Measurements from ENCODE around the gene ZNF768. TPM values are rescaled to one million over a fixed set of nuclear protein-coding genes. Genes with fewer than 3 reads are reported as not detected.

ZNF768 gene
- total and polyA plus RNA-seq, 2 of the 13 experiments (the other 11 are each of a cell fraction or from before 2014, with no cell fraction given), result 26.7 to 34.4 TPM

- TF ChIP-seq FOXC1 (CRISPR knock-in tag; IDR thresholded peaks at IDR 0.05; ENCODE audit: borderline replicate concordance), result peak; percentile 79
- no peak for TF ChIP-seq NFE2L1 (CRISPR knock-in tag; IDR thresholded peaks at IDR 0.05; ENCODE audit: borderline replicate concordance)
- TF ChIP-seq ZNF761 (CRISPR knock-in tag; conservative IDR thresholded peaks at IDR 0.05), result no peak
- TF ChIP-seq ZNF317 (CRISPR knock-in tag; IDR thresholded peaks at IDR 0.05), result peak; percentile 48; the same call in 1 of the 2 replicates
- TF ChIP-seq ZIK1 (CRISPR knock-in tag; IDR thresholded peaks at IDR 0.05; ENCODE audit: borderline replicate concordance, low read depth), result no peak
- TF ChIP-seq ZNF430 (CRISPR knock-in tag; IDR thresholded peaks at IDR 0.05), result peak; percentile 61; the same call in 1 of the 2 replicates
- no peak for TF ChIP-seq ZNF678 (CRISPR knock-in tag; IDR thresholded peaks at IDR 0.05)
- TF ChIP-seq ZNF737 (CRISPR knock-in tag; IDR thresholded peaks at IDR 0.05; ENCODE audit: borderline replicate concordance), result no peak
- TF ChIP-seq, protein P1, sequence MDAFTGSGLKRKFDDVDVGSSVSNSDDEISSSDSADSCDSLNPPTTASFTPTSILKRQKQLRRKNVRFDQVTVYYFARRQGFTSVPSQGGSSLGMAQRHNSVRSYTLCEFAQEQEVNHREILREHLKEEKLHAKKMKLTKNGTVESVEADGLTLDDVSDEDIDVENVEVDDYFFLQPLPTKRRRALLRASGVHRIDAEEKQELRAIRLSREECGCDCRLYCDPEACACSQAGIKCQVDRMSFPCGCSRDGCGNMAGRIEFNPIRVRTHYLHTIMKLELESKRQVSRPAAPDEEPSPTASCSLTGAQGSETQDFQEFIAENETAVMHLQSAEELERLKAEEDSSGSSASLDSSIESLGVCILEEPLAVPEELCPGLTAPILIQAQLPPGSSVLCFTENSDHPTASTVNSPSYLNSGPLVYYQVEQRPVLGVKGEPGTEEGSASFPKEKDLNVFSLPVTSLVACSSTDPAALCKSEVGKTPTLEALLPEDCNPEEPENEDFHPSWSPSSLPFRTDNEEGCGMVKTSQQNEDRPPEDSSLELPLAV (CRISPR knock-in tag; conservative IDR thresholded peaks at IDR 0.05; ENCODE audit: low read depth), result no peak
- no peak for TF ChIP-seq THYN1 (CRISPR knock-in tag; IDR thresholded peaks at IDR 0.05; ENCODE audit: borderline replicate concordance, low read depth)
- TF ChIP-seq ZSCAN31 (CRISPR knock-in tag; IDR thresholded peaks at IDR 0.05; ENCODE audit: low read depth), result no peak
- TF ChIP-seq HNF4A (CRISPR knock-in tag; IDR thresholded peaks at IDR 0.05), result peak; percentile 59
- no peak for TF ChIP-seq MAF1 (CRISPR knock-in tag; IDR thresholded peaks at IDR 0.05; ENCODE audit: borderline replicate concordance)
- no peak for TF ChIP-seq PTBP1 (IDR thresholded peaks at IDR 0.05; ENCODE audit: low read depth, low read length, poor library complexity, severe bottlenecking)
- no peak for TF ChIP-seq NFYB (CRISPR knock-in tag; IDR thresholded peaks at IDR 0.05)
- TF ChIP-seq TAF15 (IDR thresholded peaks at IDR 0.05; ENCODE audit: low read depth, low read length, poor library complexity, severe bottlenecking), result no peak
These were observed 37.4 kb downstream of the ZNF768 start (continued) for GRCh38 chr16:30488764-30489605.

Measured in HepG2 (cell line).